Activated CD4-positive, alpha-beta memory T cell treated with anti-CD3 and anti-CD28 coated beads for 36 hours (primary cell): ENCODE data around the gene HNMT. TPM values are rescaled to one million over a fixed set of nuclear protein-coding genes. Genes with fewer than 3 reads are reported as not detected.

Source experiments
- CTCF ChIA-PET: fragments of 350-600 bp; sonication (Branson Sonifier 250); formaldehyde crosslinking; loops from one replicate; lab custom pipeline; 2021; ENCODE audit warnings: antibody characterized with exemption, inconsistent platforms; lab: Charles Lee
- POLR2A ChIA-PET: fragments of 350-600 bp; sonication (Branson Sonifier 250); formaldehyde crosslinking; loops from one replicate; lab custom pipeline; 2021; ENCODE audit warnings: antibody characterized with exemption; lab: Charles Lee
- DNase-seq: peaks from one replicate; pipeline ENCODE4 v3.0.0-alpha.2; 2020
- H3K27ac Mint-ChIP-seq: one replicate; pipeline ENCODE4 v1.8.0; 2021; ENCODE audit warnings: mixed read lengths
- H3K27me3 Mint-ChIP-seq: one replicate; pipeline ENCODE4 v1.8.0; 2021; ENCODE audit warnings: mixed read lengths
- H3K36me3 Mint-ChIP-seq: one replicate; pipeline ENCODE4 v1.8.0; 2021; ENCODE audit warnings: mixed read lengths
- H3K4me1 Mint-ChIP-seq: one replicate; pipeline ENCODE4 v1.8.0; 2021; ENCODE audit warnings: low read depth, mixed read lengths
- H3K4me3 Mint-ChIP-seq: one replicate; pipeline ENCODE4 v1.8.0; 2021; ENCODE audit warnings: mild to moderate bottlenecking, mixed read lengths
- H3K9me3 Mint-ChIP-seq: one replicate; pipeline ENCODE4 v1.8.0; 2021; ENCODE audit warnings: mixed read lengths
- intact Hi-C: fragments of 100-400 bp; cut with micrococcal nuclease; formaldehyde crosslinking; loops from one replicate; pipeline ENCODE4 v1.15.1; 2023
- total RNA-seq, 2 experiments: library from RNA; stranded (reverse); gene quantifications; one replicate each; pipeline ENCODE4 v1.2.3, GENCODE V29; 2021

Gene HNMT
- total RNA-seq, 2 experiments from 2014 or later, result not detected

DNA sequence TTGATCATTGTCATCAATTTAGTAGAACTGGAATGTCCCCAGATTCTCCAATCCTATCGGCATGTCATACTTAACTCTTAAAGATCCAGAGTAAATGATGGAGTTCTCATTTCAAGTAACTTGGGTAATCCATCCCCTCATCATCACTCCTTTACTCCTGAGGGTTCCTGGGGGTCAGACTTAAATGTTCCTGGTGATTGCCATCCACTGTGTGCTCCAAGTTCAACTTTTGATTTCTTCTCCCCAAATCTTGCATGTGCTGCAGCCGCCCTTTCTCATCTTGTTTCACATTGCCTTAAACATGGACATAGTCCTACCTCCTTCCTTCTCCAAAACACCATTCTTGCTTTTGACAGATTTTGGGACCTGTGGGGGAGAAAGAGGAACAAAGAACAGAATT is 43.2 kb downstream of the HNMT start:
- Mint-ChIP-seq H3K27ac (no peak overlapping the region), H3K36me3 (no peaks in the 10 kb centered on the region), H3K27me3 (no peaks in the 10 kb centered on the region), H3K4me1 (no peaks in the 10 kb centered on the region), H3K9me3 (no peaks in the 10 kb centered on the region), H3K4me3 (no peak overlapping the region)
- DNase-seq, result no peak
- intact Hi-C loops, result no loop called here
- POLR2A ChIA-PET, result no interaction called here
- CTCF ChIA-PET, result no interaction called here

GRCh38 chr2:138009622-138010021 is 45.3 kb downstream of the HNMT start:
- intact Hi-C loops, result no loop called here
- H3K4me3 Mint-ChIP-seq, result no peak overlapping the region
- ChIA-PET CTCF (no interaction called here), POLR2A (no interaction called here)
- H3K4me1 Mint-ChIP-seq, result no peaks in the 10 kb centered on the region
- DNase-seq, result no peak
- H3K36me3 Mint-ChIP-seq, result no peaks in the 10 kb centered on the region
- no peaks in the 10 kb centered on the region for H3K27me3 Mint-ChIP-seq
- no peaks in the 10 kb centered on the region for H3K9me3 Mint-ChIP-seq
- no peak overlapping the region for H3K27ac Mint-ChIP-seq

- Mint-ChIP-seq H3K4me3 (no peak overlapping the region), H3K36me3 (no peaks in the 10 kb centered on the region), H3K27ac (no peak overlapping the region), H3K27me3 (no peaks in the 10 kb centered on the region), H3K9me3 (no peaks in the 10 kb centered on the region), H3K4me1 (no peaks in the 10 kb centered on the region)
- intact Hi-C loops, result no loop called here
- ChIA-PET CTCF (no interaction called here), POLR2A (no interaction called here)
- no peak for DNase-seq
Measured at GRCh38 chr2:138010890-138011289, 46.6 kb downstream of the HNMT start.

GRCh38 chr2:138012082-138012481 is 47.8 kb downstream of the HNMT start:
- H3K27me3 Mint-ChIP-seq, result no peaks in the 10 kb centered on the region
- DNase-seq, result no peak
- POLR2A ChIA-PET, result no interaction called here

DNA sequence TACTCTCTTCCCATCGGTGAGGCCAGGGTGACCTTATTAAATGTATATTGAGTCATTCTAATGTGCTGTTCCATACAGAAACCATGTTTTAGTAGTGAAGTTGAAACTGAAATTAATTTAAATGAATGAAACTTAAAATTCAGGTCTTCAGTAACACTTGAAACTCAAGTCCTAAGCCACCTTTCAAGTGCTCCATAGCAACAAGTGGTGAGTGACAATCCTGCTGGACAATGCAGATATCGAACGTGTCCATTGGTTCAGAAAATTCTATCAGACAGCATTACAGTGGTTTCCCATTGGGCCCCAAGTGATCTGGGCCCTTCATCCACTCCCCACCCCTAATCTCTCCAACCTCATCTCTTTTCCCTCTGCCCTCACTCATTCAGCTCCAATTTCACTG is 48.7 kb downstream of the HNMT start:
- POLR2A ChIA-PET, result no interaction called here
- H3K27me3 Mint-ChIP-seq, result no peaks in the 10 kb centered on the region
- CTCF ChIA-PET, result no interaction called here
- no peak overlapping the region for H3K4me3 Mint-ChIP-seq
- DNase-seq, result no peak
- no peaks in the 10 kb centered on the region for H3K36me3 Mint-ChIP-seq
- no peaks in the 10 kb centered on the region for H3K9me3 Mint-ChIP-seq
- intact Hi-C loops, result no loop called here
- no peaks in the 10 kb centered on the region for H3K4me1 Mint-ChIP-seq
- H3K27ac Mint-ChIP-seq, result no peak overlapping the region

More at GRCh38 chr2:138012082-138012481, 47.8 kb downstream of the HNMT start:
- Mint-ChIP-seq H3K4me1 (no peaks in the 10 kb centered on the region), H3K36me3 (no peaks in the 10 kb centered on the region), H3K9me3 (no peaks in the 10 kb centered on the region), H3K4me3 (no peak overlapping the region), H3K27ac (no peak overlapping the region)
- CTCF ChIA-PET, result no interaction called here
- intact Hi-C loops, result no loop called here

DNA sequence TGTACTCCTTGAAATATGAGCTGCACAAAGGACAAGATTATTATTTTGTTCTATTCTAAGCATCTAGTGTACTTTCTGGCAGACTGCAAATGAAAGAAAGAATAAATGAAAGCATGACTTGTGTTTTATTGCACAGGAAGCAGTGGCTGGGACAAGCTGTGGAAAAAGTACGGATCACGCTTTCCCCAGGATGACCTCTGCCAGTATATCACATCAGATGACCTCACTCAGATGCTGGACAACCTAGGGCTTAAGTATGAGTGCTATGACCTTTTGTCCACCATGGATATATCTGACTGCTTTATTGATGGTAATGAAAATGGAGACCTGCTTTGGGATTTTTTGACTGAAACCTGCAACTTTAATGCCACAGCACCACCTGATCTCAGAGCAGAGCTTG is 49.4 kb downstream of the HNMT start:
- Mint-ChIP-seq H3K4me3 (no peak overlapping the region), H3K27me3 (no peaks in the 10 kb centered on the region), H3K4me1 (no peaks in the 10 kb centered on the region), H3K27ac (no peak overlapping the region), H3K36me3 (no peaks in the 10 kb centered on the region), H3K9me3 (no peaks in the 10 kb centered on the region)
- no peak for DNase-seq
- ChIA-PET CTCF (no interaction called here), POLR2A (no interaction called here)
- intact Hi-C loops, result no loop called here

- DNase-seq, result no peak
- Mint-ChIP-seq H3K4me3 (no peak overlapping the region), H3K27me3 (no peaks in the 10 kb centered on the region), H3K27ac (no peak overlapping the region), H3K4me1 (no peaks in the 10 kb centered on the region), H3K36me3 (no peaks in the 10 kb centered on the region), H3K9me3 (no peaks in the 10 kb centered on the region)
- intact Hi-C loops, result no loop called here
- CTCF ChIA-PET, result no interaction called here
- POLR2A ChIA-PET, result no interaction called here
Measured at GRCh38 chr2:138015494-138015893, 51.2 kb downstream of the HNMT start.

- H3K4me3 Mint-ChIP-seq, result no peak overlapping the region
- H3K27ac Mint-ChIP-seq, result no peak overlapping the region
- ChIA-PET CTCF (no interaction called here), POLR2A (no interaction called here)
- intact Hi-C loops, result no loop called here
- no peak for DNase-seq
- no peaks in the 10 kb centered on the region for H3K27me3 Mint-ChIP-seq
- no peaks in the 10 kb centered on the region for H3K36me3 Mint-ChIP-seq
- no peaks in the 10 kb centered on the region for H3K4me1 Mint-ChIP-seq
- H3K9me3 Mint-ChIP-seq, result no peaks in the 10 kb centered on the region
Measured at GRCh38 chr2:138016351-138017087, 52.2 kb downstream of the HNMT start.

- no peaks in the 10 kb centered on the region for H3K36me3 Mint-ChIP-seq
- POLR2A ChIA-PET, result no interaction called here
- no peak overlapping the region for H3K27ac Mint-ChIP-seq
- no peak for DNase-seq
- intact Hi-C loops, result no loop called here
- H3K9me3 Mint-ChIP-seq, result no peaks in the 10 kb centered on the region
- CTCF ChIA-PET, result no interaction called here
- no peaks in the 10 kb centered on the region for H3K4me1 Mint-ChIP-seq
- H3K4me3 Mint-ChIP-seq, result no peak overlapping the region
- no peaks in the 10 kb centered on the region for H3K27me3 Mint-ChIP-seq
Measured at GRCh38 chr2:138017824-138018223, 53.6 kb downstream of the HNMT start.

- no peak overlapping the region for H3K4me3 Mint-ChIP-seq
- H3K4me1 Mint-ChIP-seq, result no peaks in the 10 kb centered on the region
- intact Hi-C loops, result no loop called here
- DNase-seq, result no peak
- CTCF ChIA-PET, result no interaction called here
- H3K27me3 Mint-ChIP-seq, result no peaks in the 10 kb centered on the region
- POLR2A ChIA-PET, result no interaction called here
- H3K36me3 Mint-ChIP-seq, result no peaks in the 10 kb centered on the region
- H3K27ac Mint-ChIP-seq, result no peak overlapping the region
- H3K9me3 Mint-ChIP-seq, result no peaks in the 10 kb centered on the region
Measured at GRCh38 chr2:138018866-138019688, 54.8 kb downstream of the HNMT start.

DNA sequence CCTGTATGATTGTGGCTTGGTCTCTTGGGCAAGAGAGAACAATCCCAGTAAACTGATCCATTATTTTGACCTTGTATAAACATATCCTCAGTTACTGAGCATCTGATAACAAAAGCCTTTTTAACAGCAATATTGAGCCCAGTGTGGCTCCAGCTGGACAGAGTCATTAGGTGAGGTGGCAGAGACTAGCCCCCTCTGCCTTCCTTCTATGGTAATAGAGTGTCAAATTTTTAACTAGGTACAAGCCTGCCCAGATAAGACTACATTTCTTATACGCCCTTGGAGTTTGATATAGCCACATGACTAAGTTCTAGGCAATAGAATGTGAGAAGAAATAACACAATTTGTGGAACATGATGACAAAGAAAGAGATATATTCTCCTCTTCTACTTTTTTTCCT is 56.2 kb downstream of the HNMT start:
- DNase-seq, result no peak
- CTCF ChIA-PET, result no interaction called here
- Mint-ChIP-seq H3K27ac (no peak overlapping the region), H3K4me1 (no peaks in the 10 kb centered on the region), H3K9me3 (no peaks in the 10 kb centered on the region), H3K4me3 (no peak overlapping the region), H3K27me3 (no peaks in the 10 kb centered on the region), H3K36me3 (no peaks in the 10 kb centered on the region)
- intact Hi-C loops, result no loop called here
- POLR2A ChIA-PET, result no interaction called here

DNA sequence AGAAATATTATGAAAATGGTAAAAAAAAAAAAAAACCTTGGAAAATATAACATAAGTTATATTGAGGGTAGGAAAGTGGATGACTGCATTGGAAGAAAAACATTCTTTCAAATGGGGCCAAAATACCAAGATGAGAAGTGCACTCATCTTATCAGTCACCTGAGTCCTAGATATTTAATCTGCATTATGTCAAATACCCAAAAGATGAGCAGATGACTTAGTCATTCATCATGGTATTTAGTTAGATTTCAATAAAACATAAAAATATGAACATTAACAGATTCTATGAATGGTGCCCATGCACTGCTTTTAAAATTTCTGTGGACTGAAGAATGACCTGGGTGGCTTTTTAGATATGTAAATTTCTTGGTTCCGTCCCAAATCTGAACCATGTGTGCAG is 56.9 kb downstream of the HNMT start:
- intact Hi-C loops, result no loop called here

DNA sequence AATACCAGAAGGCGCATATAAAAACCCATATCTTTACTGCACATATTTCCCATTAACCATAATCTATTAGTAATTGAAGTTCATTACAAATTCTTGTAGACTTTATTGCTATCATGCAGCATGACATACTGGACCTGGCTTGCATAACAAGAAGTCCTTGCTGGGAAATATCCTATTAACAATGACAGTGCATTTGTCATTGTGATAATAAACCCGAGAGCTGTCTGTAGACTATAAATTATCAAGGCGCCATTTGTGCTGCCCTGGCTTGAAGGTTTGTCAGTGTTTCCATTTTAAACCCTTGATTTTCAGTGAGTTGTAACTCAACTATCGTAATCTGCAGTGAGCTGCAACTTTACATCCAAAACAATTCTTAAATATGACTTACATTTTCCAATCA is 59.0 kb downstream of the HNMT start:
- H3K4me1 Mint-ChIP-seq, result no peaks in the 10 kb centered on the region
- ChIA-PET POLR2A (no interaction called here), CTCF (interaction anchor here (0.5 kb wide), 1 partner anchor 119 kb away, joined by 4 read pairs; no protein-coding TSS in a partner anchor)
- no peak overlapping the region for H3K27ac Mint-ChIP-seq
- no peaks in the 10 kb centered on the region for H3K27me3 Mint-ChIP-seq
- intact Hi-C loops, result no loop called here
- H3K9me3 Mint-ChIP-seq, result no peaks in the 10 kb centered on the region
- no peaks in the 10 kb centered on the region for H3K36me3 Mint-ChIP-seq
- no peak overlapping the region for H3K4me3 Mint-ChIP-seq
- DNase-seq, result no peak

More for the DNA sequence above, 56.9 kb downstream of the HNMT start:
- Mint-ChIP-seq H3K27me3 (no peaks in the 10 kb centered on the region), H3K4me1 (no peaks in the 10 kb centered on the region), H3K9me3 (no peaks in the 10 kb centered on the region), H3K4me3 (no peak overlapping the region), H3K36me3 (no peaks in the 10 kb centered on the region), H3K27ac (no peak overlapping the region)
- CTCF ChIA-PET, result no interaction called here
- POLR2A ChIA-PET, result no interaction called here
- DNase-seq, result no peak
